GM19240 (cell line): ENCODE data around the gene IL1R1.
"Not testable (repeated sequence)": the region's sequence is repeated elsewhere in the genome, so short reads cannot be mapped to it uniquely, and the experiment has no call there.

Experiments used
- DNase-seq: peaks from one replicate; pipeline ENCODE4 v3.0.0; 2011; ENCODE audit warnings: low spot score; ENCODE audit not compliant: insufficient read length

IL1R1 gene, protein sequence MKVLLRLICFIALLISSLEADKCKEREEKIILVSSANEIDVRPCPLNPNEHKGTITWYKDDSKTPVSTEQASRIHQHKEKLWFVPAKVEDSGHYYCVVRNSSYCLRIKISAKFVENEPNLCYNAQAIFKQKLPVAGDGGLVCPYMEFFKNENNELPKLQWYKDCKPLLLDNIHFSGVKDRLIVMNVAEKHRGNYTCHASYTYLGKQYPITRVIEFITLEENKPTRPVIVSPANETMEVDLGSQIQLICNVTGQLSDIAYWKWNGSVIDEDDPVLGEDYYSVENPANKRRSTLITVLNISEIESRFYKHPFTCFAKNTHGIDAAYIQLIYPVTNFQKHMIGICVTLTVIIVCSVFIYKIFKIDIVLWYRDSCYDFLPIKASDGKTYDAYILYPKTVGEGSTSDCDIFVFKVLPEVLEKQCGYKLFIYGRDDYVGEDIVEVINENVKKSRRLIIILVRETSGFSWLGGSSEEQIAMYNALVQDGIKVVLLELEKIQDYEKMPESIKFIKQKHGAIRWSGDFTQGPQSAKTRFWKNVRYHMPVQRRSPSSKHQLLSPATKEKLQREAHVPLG

DNA sequence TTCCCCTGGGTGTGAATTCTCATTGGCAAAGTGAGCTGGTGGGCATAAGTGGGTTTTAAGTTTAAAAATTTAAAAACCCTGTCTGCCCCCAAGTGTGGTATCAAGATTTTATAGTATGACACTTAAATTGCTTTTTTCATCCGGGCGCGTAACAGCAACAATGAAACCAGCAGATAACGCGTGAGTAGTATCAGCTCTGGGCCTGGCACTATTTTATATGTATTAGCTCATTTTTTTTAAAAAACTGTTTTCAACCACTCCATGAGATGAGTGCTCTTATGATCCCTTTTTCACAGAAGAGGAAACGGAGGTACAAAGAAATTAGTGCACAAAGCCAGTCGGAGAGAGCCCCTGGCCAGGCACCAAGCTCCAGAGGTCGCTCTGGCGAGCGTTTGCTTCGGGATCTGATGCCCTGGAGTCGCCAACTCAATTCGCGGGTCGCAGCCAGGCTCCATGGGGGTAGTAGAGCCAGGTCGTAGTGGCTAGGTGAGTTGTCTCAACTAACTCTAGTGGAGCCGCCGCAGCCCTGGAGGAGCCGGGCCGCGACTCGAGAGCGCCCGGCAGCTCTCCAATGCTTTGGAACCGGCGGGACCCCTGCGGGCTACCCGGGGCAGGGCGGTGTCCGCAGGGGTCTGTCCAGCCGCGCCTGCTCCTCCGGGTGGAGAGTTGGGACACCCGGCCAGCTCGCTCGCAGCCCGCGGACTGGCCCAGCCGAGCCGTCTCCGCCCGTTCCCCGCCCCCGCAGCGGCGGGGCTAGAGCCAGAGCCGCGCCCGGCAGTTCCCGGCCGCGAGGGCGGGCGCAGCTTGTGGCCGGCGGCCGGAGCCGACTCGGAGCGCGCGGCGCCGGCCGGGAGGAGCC, at the start of gene IL1R1:
TSS of gene IL1R1 (plus strand) at position 777 of the 859 bp plus-strand sequence. CDS start 14,979 bp downstream, outside the sequence.
- no peak for DNase-seq

DNA sequence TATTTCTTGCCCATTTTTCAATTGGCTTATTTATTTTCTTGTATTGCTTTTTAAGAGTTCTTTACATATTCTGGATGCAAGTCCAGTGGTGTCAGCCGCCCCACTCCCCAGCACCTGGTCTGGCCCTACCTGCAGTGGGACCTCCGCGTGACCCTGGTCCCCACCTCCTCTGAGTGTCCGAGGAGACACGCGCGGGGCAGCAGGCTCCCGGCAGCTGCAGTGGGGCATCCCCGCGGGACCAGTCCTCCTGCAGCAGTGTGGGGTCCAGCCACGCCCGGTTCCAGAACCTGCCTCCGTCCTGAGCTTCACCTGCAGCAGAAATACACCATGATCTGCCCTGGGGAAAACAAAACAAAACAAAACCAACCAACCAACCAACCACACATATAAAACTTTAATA, 48.9 kb upstream of the IL1R1 start:
- DNase-seq = no peak

DNA sequence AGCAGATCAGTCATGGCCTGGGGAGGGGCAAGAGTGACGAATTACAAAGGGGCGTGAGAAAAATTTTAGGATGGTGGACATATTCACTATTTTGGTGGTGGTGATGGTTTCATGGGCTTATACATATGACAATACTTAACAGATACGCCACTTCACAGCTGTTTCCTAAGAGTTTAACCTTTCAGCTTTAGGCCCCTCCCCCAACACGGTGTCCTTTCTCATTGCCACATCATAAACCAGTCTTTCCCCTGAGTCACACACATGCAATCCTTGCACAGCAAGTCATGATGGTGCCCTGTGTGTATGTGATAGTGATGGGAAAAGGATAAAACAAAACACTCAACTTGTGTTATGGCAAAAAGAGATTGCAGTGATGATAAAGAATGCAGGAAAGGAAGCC, 47.6 kb upstream of the IL1R1 start:
- DNase-seq = no peak

DNA sequence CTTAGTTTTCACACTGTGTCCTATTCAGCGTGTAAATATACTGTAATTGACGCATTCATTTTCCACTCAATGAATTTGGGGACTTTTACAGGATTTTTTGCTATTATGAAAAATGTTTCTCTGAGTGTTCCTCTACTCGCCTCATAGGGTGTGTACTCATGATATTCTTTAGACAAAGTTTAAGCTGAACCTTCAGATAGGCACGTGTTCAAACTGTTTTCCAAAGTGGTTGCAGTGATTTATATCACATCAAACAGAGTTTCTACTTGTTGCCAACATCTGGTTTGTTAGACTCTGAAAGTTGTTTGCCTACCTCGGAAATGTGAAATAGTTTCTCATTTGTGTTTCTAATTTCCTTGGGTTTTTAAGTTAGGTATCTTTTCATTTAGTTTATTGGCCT, 46.4 kb upstream of the IL1R1 start:
- DNase-seq = no peak

DNA sequence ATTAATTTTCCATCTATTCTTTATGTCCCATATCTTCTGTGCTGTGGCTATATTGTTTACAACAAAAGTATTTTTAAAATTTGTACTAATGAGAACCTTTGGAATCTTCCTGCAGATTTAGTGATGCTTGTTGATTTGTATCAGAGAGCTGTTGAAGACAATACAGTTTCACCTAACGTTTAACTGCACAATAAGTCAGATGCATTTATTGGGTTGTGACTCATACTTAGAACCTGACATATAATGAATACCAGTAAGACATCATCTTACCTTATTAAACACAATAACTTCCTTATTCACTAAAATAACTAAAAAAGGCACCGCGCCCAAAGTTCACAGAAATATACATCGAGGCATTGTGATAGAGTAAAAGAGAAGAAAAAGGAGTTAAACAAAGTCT, 43.8 kb upstream of the IL1R1 start:
- no peak for DNase-seq

DNA sequence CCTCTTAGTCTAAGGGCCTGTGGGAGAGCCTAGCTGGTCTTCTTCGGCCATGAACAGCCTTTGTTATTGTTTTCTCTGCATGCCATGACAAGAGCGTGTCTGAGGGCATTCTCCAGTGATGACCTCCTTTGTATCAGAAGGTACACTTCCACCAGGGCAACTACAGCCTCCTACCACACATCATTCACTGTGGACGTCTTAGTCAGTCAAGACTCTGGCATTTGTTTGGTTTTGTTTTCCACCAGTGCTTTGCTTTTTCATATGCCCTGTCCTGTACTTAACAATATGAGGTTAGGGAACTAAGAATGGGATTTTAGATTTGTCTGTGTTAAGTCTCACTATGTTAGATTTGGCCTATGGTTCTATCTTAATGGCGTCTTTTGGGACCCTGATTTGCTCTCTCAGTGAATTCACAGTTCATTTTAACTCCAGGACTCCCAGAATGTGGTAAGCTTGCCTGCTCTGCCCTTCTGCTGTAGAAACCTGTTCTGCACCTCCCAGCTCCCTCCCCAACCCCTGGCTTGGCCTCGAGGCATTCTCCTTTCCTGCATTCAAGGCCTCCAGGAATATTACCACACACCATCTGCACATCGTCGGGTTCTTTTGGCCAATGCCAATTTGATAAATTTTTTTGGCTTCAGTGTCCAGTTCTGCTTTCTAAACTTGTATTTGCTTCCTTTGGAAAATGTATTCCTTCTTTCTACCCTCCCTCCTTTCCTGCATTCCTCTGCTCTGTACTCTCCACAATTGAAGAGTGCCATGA, 42.8 kb upstream of the IL1R1 start:
- DNase-seq = no peak

DNA sequence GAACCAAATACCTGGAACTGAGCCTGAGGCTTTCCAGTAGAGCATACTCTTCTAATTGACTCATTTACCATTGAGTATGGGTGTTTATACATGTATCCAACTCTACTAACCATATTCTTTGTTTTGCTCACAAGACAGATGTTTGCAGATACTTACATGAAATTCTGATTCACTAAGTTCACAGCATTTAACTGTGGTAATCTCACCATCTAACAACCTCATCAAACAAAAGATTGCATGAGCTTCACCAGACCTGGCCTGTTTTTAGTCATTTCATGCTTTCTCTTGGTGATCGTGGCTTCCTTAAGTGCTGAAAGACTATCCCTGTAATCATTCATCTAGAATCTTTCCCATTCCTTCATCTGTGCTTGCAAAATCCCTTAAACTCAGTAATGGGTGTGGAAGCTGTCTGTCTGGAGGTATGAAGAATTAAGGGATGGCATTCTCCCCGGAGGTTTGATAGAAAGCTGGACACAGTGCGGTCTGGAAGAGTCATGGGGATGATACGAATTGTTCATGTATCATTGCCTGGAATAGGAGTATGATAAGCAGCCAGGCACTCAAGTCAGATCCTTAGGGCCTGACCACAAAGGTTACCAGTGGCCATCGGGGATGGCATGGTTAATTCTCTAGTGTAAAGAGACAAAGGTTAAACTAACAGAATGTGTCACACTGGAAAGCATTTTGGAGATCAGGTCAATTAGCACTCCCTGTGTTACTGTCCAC, 42.0 kb upstream of the IL1R1 start:
- no peak for DNase-seq

DNA sequence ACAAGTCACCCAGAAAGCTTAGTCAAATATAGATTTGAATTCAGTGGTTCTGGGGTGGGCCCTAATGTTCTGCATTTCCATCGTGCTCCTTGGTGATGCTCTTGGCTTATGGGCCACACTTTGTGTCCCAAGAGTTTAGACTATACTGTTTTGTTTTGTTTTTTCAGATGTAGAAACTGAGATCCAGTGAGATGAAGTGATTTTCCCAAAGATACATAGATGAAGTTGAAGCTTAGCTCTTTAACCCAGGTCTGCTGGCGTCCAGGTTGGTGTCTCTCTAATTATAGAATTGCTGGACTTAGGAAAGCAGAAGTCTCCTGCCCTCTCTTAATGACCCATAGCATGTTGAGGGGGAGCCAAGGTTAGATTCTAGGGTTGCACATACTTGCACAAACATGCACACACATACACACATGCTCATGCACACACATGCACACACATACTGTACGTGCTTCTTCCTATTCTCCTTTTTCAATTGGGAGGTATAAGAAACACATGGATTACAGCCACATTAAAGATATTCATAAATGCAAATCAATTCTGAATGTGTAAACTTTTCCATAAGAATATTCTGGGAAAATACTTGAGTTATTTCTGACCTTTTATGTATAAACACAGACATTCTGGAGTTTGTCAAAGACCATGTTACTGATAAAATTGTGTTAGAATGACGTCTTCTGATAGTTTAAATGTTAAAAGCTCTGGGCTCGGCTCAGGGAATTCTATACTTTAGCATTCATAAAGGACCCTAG, 41.3 kb upstream of the IL1R1 start:
- no peak for DNase-seq

DNA sequence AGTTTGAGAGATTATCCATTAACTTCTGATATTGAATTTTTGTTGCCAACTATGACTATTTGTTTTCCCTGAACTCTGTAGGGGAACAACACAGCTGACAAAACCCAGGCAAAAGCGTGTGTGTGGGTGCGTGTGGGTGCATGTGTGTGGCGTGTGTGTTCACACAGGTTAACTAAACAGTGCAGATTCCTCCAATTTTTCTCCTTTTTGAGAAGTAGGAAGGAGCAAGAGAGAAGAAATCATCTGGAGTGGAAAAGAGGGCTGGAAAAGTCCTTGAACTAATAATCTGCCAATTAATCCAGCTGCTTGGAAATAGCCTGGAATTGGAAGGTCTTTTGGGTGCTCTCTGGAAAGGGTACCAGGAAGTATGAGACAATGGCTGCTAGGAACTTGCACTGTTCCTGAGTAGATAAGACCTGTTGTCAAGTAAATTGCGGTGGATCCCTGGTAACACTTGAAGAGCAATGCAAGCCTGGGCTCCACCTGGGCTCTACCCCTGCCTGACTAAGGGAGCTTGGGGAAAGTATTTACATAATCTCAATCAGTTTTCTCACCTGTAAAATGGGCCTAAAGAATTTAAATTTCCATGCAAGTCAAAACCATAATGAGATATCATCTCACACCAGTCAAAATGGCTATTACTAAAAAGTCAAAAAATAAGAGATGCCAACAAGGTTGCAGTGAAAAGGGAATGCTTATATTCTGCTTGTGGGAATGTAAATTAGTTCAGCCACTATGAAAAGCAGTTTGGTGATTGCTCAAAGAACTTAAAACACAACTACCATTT, 40.5 kb upstream of the IL1R1 start:
- no peak for DNase-seq

DNA sequence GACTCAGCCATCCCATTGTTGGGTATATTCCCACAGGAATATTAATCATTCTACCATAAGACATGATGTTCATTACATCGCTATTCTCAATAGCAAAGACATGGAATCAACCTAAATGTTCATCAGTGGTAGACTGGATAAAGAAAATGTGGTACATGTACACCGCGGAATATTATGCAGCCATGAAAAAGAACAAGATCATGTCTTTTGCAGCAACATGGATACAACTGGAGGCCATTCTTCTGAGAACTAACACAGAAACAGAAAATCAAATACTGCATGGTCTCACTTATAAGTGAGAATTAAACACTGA, 40.0 kb upstream of the IL1R1 start:
- not testable (repeated sequence) for DNase-seq

DNA sequence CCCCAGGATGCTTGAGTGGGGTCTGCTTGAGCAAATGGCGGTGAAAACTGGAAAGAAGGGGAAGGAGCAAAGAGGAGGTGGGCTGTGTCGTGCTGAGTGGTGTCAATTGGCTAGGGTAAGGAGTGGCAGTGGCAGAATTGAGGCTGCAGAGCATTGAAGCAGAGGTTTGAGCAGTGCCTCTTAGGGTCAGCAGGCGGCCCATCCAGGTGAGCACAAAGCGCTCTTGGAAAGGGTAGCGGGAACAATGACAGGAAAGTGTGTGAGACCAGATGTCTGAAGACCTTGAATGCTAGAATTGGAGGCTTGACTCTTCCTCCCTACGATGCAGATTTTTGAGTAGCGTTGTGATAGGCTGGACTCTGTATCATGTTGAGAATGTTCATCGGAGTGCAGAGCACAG, 39.3 kb upstream of the IL1R1 start:
- DNase-seq = no peak

DNA sequence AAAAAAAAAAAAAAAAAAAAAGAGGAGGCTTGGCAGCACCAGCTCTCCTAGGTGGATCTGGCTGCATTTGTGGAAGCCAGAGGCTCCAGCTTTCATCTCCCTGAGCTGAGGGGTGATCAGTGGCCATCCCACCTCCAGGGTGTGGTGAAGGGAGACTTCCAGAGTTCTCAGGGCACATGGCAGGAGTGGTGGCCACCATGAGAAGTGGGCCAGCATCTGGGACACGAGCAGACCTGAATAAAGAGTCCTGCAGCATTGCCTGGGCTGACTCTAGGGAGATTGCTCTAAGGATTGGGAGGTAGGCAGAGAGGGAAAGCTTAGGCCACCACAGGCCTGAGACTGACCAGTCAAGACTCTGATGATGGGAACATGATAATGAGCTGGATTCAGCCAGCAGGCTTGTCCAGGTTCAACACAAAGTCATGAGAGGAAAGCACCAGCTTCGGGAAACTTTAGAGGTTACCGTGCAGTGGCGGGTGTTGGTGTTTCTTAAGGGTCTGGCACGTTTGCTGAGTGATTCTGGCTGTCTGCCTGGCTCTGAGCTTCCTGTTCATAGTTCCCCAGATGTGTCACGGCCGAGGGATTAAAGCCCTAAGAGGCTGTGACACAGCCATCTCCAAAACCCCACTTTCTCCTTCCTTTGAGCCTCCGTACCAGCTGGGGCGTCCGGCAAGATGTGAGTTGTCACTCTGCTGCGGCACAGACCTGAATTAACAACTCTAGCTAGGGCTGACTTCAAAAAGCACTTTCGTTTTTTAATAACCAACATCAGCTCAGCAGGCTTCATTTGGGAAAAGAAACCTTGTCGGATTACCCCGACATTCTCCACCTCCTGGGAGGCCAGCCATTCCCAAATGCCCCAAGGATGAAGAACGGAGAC, 38.3 kb upstream of the IL1R1 start:
- no peak for DNase-seq

DNA sequence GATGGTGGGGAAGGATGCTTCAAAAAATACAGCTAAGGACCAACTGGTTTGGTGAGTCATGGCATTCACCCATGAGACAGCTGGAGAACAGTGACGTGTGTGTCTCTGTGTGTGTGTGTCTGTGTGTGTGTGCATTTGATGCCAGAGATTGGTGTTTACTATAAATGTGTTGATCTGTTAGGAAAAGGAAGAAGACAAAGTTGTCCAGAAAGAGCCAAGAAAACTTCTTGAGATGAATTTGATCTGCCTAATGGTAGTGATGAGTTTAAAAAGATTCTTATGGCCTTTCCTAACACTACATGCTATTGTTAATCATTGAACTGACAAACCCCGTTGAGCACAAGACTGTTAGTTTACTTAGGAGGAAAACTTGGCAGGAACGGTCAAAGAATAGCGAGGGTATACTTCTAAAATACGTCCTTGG, 36.4 kb upstream of the IL1R1 start:
- DNase-seq = no peak

DNA sequence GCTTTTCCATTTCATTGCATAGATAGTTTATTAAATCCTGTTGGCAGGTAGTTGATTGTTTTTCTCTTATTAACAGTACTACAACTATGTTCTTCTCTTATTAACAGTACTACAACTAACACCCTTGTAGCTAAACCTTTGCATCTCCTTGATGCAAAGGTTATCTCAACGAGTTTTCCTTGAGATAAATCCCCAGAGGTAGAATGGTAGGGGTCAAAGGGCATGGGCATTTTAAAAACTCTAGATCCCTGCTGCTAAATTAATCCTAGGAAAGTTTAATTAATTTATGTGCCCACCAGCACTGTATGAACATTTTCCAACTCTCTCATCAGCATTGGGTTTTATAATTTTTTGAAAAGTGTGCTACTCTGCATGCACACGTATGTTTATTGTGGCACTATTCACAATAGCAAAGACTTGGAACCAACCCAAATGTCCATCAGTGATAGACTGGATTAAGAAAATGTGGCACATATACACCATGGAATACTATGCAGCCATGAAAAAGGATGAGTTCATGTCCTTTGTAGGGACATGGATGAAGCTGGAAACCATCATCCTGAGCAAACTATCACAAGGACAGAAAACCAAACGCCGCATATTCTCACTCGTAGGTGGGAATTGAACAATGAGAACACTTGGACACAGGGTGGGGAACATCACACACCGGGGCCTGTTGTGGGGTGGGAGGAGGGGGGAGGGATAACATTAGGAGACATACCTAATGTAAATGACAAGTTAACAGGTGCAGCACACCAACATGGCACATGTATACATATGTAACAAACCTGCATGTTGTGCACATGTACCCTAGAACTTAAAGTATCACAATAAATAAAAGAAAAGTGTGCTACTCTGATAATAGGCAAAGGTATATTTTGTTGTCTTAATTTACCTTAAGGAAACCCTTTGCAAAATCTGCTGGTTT, 35.5 kb upstream of the IL1R1 start:
- DNase-seq = not testable (repeated sequence)

DNA sequence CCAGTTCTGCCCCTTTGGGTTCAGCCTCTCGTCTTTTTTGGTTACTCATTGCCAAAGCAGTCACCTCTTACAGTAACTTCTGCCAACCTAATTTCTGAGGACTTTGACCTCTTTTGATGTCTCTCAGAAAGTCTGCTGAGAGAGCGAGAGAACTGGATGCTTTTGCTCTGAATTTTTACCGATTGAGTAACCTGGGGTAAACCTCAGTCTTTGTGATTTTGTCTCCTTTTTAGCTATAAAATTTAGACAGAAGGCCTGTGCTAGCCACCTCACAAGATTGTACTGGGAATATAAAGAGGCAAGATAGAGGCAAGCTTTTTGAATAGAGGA, 34.8 kb upstream of the IL1R1 start:
- no peak for DNase-seq

DNA sequence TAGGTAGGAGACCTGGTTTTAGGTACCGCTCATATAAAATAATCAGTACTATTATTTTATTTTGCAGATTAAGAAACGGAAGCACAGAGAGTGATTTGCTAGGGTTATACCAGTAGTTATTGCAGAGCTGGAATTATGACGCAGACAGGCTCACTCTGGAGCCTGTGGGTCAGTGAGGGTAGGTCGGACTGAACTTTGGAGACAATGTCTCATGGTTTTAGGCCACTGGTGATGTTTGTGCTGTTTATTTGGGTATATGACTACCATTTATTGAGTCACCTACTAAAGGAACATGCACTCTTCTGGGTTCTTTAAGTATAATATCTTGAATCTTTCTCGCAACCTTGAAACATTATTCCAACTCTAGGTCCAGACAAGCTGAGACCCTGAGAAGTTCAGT, 33.5 kb upstream of the IL1R1 start:
- DNase-seq = no peak

DNA sequence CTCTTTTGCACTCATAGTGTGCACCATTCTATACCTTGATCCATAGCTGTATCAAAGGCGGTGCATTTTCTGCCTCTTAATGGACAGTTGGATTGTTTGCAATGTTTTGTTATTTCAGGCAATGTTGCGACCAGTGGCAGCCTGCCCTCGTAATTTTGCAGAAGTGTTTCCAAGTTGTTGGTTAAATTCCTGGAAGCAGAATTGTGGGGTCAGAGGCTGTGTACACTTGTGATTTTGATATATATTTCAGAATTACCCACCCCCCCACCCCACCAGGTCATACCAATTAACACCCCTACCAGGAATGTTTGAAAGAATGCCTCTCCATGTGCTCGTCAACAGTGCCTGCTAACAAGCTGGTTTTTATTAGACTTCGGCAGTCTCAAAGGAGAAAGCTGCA, 32.4 kb upstream of the IL1R1 start:
- no peak for DNase-seq
